Stimulated activated CD8-positive, alpha-beta memory T cell treated with anti-CD3 and anti-CD28 coated beads, Interleukin-7, amount 100 ng/mL, for 4 hours (primary cell): Measurements from ENCODE around the gene GPNMB.
A peak's percentile ranks its signal among the peaks of the same experiment; 100 is the strongest.

Experiments used
- DNase-seq, 2 donors: peaks; one replicate each; pipeline ENCODE4 v3.0.0-alpha.2; 2020; ENCODE audit warnings: low read depth in 2 of 2

GPNMB gene

GRCh38 chr7:23273141-23273599 lies 26.6 kb downstream of the GPNMB start:
- DNase-seq, result peak; percentile 85 to 89

DNA sequence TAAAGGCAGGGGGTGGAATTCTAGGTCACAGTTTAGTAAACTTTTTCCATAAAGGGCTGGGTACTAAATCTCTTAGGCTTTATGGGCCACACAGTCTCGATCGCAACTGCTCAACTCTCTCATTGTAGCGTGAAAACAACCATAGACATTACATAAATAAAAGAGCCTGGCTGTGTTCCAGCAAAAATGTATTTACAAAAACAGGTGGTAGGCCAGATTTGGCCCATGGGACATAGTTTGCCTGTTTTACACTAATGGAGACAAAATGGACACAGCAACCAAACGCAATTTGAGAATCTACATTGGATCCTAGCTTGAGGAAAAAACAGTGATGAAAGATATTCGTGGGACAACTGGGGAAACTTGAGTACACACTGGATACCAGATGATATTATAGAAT lies 29.3 kb downstream of the GPNMB start:
- DNase-seq, result no peak

- DNase-seq, result no peak
Measured at GRCh38 chr7:23276376-23276775, 29.8 kb downstream of the GPNMB start.

DNA sequence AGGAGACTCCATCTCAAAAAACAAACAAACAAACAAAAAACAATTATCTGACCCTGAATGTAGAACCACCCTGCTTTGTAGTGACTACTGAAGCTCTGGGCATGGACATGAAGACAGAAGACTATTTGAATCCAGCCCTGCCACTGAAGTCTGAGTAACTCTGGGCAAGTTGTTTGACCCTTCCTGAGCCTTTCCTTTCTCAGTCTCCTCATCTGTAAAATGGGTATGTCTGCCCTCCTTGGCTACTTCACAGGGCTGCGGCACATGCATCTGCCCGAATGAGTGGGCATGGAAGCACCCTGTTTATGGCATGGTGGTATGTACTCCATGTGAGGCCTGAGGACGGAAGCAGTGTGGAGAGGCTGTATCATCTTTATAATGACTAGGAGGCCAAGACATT lies 30.4 kb downstream of the GPNMB start:
- no peak for DNase-seq

DNA sequence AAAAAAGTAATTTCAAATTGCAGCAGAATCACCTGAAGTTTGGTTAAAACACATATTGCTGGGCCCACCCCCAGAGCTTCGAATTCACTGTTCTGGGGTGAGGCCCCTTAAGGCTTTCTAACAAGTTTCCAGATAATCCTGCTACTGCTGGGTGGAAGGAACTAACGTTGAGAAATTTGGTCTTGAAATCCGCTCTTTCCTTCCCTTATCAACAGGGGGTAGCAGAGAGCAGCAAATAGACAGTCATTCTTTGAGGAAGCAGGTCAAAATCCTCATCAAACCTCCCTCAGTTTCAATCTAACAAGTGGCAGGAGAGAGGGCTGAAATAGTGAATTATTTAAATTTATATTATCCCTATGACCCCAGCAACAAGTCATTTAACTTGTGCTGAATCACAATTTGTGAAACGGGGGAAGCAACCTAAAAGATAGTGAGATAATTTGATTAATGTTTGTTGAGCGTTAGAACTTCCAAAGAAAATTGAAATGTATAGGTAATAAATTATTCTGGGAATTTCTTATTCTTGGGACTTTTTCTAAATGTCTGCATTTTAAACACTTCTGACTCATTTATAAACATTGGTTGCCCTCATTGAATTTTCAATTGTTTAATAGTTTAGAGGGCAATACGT lies 30.9 kb downstream of the GPNMB start:
- DNase-seq, result no peak

DNA sequence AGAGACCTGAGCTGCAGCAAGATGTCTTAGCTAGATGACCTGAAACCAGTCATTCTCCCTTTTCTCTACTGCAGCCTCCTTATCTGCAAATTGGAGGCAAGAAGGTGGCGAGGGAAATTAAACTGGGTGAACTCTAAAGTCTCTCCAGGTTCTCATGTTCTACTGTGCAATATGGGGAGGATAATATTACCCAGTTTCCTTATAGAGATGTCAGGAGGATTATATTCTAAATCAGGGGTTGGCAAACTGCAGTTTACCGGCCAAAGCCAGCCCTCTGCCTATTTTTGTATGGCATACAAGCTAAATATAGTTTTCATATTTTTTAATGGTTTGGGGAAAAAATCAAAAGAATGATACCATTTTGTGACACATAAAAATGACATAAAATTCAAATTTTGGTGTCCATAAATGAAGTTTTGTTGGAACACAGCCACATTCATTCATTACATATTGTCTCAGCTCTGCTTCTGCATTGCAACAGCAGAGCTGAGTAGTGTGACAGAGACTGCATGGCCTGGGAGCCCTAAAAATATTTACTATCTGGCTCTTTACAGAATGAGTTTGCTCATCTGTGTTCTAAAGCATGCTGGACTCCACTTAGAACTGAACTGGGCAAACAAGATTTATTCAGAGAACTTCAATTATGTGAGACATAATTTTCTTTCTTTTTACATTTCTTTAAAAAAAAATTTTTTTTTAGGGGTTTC lies 33.4 kb downstream of the GPNMB start:
- DNase-seq, result no peak

DNA sequence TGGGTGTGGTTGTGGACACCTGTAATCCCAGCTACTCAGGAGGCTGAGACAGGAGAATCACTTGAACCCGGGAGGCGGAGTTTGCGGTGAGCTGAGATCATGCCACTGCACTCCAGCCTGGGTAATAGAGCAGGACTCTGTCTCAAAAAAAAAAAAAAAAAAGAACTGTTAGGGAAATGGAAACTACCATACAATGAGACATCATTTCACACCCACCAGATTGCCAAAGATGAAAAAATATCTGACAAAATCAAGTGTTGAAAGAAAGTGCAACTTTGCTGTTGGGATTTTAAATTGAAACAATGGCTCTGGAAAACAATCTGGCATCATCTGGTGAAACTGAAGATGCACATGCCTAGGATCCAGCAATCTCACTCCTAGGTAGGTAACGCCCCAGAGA lies 36.5 kb downstream of the GPNMB start:
- DNase-seq, result no peak

GRCh38 chr7:23284871-23285270 lies 38.3 kb downstream of the GPNMB start:
- DNase-seq, result no peak

GRCh38 chr7:23285657-23286646 lies 39.4 kb downstream of the GPNMB start:
- DNase-seq, result no peak

DNA sequence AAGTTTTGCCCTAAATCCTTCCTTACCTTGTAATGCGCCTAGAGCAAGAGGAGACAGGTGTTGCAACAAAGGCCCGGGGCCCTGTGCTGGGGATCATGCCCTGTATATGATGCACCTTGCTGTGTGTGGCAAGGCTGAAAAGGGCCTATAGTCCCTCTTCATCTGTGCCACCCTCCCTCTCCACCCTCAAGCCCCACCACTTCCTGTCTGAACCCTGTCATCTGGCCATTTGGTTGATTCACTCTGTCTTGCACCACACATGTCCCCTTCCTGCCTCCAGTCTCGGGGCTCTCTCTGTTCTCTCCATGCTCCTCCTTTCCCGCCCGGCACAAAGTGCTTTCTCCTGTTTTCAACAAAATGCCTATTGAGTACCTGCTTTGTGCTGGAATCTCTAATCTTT lies 41.0 kb downstream of the GPNMB start:
- no peak for DNase-seq

DNA sequence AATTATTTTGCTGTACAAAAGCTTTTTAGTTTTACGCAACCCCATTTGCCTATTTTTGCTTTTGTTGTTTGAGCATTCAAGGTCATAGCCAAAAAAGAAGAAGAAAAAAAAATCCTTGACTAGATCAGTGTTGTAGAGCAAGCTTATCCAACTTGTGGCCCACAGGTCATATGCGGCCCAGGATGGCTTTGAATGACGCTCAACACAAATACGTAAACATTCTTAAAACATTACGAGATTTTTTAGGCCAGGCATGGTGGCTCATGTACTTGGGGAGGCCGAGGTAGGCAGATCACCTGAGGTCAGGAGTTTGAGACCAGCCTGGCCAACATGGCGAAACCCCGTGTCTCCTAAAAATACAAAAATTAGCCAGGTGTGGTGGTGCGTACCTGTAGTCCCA lies 44.4 kb downstream of the GPNMB start:
- no peak for DNase-seq

DNA sequence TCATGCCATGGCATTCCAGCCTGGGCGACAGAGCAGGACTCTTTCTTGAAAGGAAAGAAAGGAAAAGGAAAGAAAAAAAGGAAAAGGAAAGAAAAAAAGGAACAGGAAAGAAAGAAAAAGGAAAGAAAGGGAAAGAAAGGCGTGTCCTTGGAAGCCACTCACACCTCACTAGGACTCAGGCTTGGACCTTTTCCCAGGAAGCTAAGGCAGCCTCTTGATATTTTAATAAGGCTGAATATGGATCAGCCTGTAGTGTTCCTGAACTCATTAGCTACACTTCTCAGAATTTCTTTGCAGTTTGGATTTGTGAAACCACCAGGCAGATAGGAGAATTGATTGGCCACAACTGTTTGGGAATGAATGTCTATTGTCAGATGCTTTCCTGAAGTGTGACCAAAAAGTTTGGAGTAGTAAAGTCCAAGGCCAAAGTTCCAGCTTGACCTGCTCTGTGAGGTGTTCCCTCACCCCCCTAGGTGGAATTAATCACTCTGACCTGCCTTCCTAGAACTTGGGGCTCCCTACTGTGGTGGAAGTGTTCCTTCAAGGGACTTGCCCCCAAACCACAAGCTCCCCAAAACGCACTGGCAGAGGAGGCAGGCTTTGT lies 45.5 kb downstream of the GPNMB start:
- no peak for DNase-seq

DNA sequence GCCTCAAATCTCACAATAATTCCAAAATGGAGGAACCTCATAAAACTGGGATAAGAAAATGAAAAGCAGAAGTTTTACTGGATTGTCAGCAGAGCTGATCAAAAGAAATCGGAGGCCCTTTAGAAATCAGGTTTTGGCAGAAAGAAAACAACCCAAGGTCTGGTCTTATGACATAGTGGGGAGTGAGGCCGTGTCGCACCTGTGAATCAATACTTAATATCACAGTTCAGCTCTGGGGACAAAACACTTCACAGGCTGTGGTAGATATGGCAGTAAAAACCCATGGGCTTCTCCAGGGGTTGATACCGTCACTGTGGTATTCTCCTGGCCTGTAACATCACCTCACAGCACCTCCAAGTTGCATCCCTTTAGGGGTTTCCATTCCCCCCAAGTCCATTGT lies 46.0 kb downstream of the GPNMB start:
- DNase-seq, result no peak

GRCh38 chr7:23293500-23294073 lies 47.0 kb downstream of the GPNMB start:
- no peak for DNase-seq

- no peak for DNase-seq
Measured at GRCh38 chr7:23294549-23295400, 48.2 kb downstream of the GPNMB start.

GRCh38 chr7:23295401-23295697 lies 48.8 kb downstream of the GPNMB start:
- DNase-seq, result no peak

GRCh38 chr7:23298141-23298881 lies 51.7 kb downstream of the GPNMB start:
- DNase-seq, result no peak

GRCh38 chr7:23298885-23299769 lies 52.6 kb downstream of the GPNMB start, which contains the start of gene MALSU1:
Gene MALSU1 (plus strand): TSS chr7:23299339. CDS start chr7:23299353, 14 bp downstream.
- DNase-seq, result peak; percentile 95 to 97

DNA sequence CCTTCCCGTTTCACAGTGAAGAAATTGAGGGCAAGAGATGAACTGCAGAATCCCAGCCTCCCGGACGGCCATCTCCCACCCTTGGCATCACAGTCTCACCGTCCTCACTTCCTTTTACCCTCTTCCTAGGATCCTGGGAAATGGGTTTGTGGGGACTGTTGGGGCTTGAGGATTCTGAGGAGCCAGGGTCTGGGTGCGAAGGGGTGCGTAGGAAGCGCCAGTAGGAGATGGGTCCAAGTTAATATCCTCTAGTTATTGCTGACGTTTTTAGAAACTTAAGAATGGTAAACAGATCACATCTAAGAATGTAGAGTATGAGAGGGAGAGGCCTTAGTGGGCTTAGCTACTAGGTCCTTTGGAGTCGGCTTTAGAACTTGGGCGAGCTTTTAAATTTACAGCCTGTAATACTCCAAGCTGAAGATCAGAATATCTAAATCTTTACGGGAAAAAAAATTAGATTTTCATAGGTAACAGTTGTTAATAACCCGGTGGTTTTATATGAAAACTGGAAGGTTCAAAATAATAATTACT lies 53.3 kb downstream of the GPNMB start:
- no peak for DNase-seq
